Effector memory CD8-positive, alpha-beta T cell (primary cell): ENCODE results near the gene MUC6.
A peak's percentile ranks its signal among the peaks of the same experiment; 100 is the strongest.

Source experiments
- ATAC-seq: fragments of 150-1000 bp; cut with Tn5 transposase; replicated peaks from 2 replicates; pipeline ENCODE4 v1.10.0; 2021; ENCODE audit warnings: mild to moderate bottlenecking, moderate library complexity
- DNase-seq, 3 experiments: peaks; one replicate each; pipeline ENCODE4 v3.0.0; 2021
- H3K27ac Mint-ChIP-seq, 2 donors: one replicate each; pipeline ENCODE4 v1.8.0; 2022; ENCODE audit warnings: mild to moderate bottlenecking in 2 of 2, mixed read lengths in 2 of 2, moderate library complexity in 2 of 2
- H3K27me3 Mint-ChIP-seq, 2 donors: one replicate each; pipeline ENCODE4 v1.8.0; 2022; ENCODE audit warnings: mixed read lengths in 2 of 2
- H3K36me3 Mint-ChIP-seq: one replicate; pipeline ENCODE4 v1.8.0; 2022; ENCODE audit warnings: mild to moderate bottlenecking, moderate library complexity, mixed read lengths; ENCODE audit not compliant: insufficient read depth
- H3K4me1 Mint-ChIP-seq, 2 donors: one replicate each; pipeline ENCODE4 v1.8.0; 2022; ENCODE audit warnings: low read depth in 2 of 2, mixed read lengths in 2 of 2
- H3K4me3 Mint-ChIP-seq, 2 donors: one replicate each; pipeline ENCODE4 v1.8.0; 2022; ENCODE audit warnings: mild to moderate bottlenecking in 2 of 2, mixed read lengths in 2 of 2, moderate library complexity in 2 of 2
- H3K9me3 Mint-ChIP-seq, 2 donors: one replicate each; pipeline ENCODE4 v1.8.0; 2022; ENCODE audit warnings: mixed read lengths in 2 of 2

MUC6 gene

GRCh38 chr11:1051356-1052132, 15.0 kb upstream of the MUC6 start:
- H3K4me1 Mint-ChIP-seq: peaks cover 0 to 4% of the 10 kb centered on the region in 2 donors
- no peak overlapping the region for H3K4me3 Mint-ChIP-seq
- H3K9me3 Mint-ChIP-seq: no peaks in the 10 kb centered on the region
- no peak for ATAC-seq
- H3K27me3 Mint-ChIP-seq: peaks cover 31 to 82% of the 10 kb centered on the region in 2 donors
- no peak for DNase-seq
- H3K36me3 Mint-ChIP-seq: peaks cover 5% of the 10 kb centered on the region
- H3K27ac Mint-ChIP-seq: peak overlapping the region in 1 of 2 donors; percentile 62

- Mint-ChIP-seq H3K27me3 (peaks cover 29 to 81% of the 10 kb centered on the region in 2 donors), H3K9me3 (no peaks in the 10 kb centered on the region), H3K27ac (peak overlapping the region in 1 of 2 donors; percentile 62), H3K4me1 (peaks cover 0 to 4% of the 10 kb centered on the region in 2 donors), H3K36me3 (peaks cover 7% of the 10 kb centered on the region), H3K4me3 (no peak overlapping the region)
- DNase-seq (peak; percentile 62 to 71 (median 71)), ATAC-seq (peak; percentile 100)
These were observed 14.2 kb upstream of the MUC6 start for GRCh38 chr11:1050581-1051355.

- peaks cover 5% of the 10 kb centered on the region for H3K36me3 Mint-ChIP-seq
- H3K4me3 Mint-ChIP-seq: no peak overlapping the region
- H3K27ac Mint-ChIP-seq: no peak overlapping the region
- ATAC-seq (no peak), DNase-seq (no peak)
- peaks cover 0 to 4% of the 10 kb centered on the region in 2 donors for H3K4me1 Mint-ChIP-seq
- H3K9me3 Mint-ChIP-seq: no peaks in the 10 kb centered on the region
- peaks cover 24 to 74% of the 10 kb centered on the region in 2 donors for H3K27me3 Mint-ChIP-seq
These were observed 13.5 kb upstream of the MUC6 start for GRCh38 chr11:1049911-1050580.

- Mint-ChIP-seq H3K4me1 (peaks cover 0 to 4% of the 10 kb centered on the region in 2 donors), H3K27ac (no peak overlapping the region), H3K27me3 (peaks cover 28 to 70% of the 10 kb centered on the region in 2 donors), H3K36me3 (peaks cover 5% of the 10 kb centered on the region), H3K4me3 (no peak overlapping the region), H3K9me3 (no peaks in the 10 kb centered on the region)
- DNase-seq (no peak), ATAC-seq (no peak)
These were observed 12.9 kb upstream of the MUC6 start for GRCh38 chr11:1049431-1049891.

GRCh38 chr11:1049071-1049405, 12.5 kb upstream of the MUC6 start:
- ATAC-seq (no peak), DNase-seq (no peak)
- no peak overlapping the region for H3K4me3 Mint-ChIP-seq
- H3K27me3 Mint-ChIP-seq: peaks cover 32 to 71% of the 10 kb centered on the region in 2 donors
- H3K4me1 Mint-ChIP-seq: peaks cover 0 to 4% of the 10 kb centered on the region in 2 donors
- peaks cover 5% of the 10 kb centered on the region for H3K36me3 Mint-ChIP-seq
- no peak overlapping the region for H3K27ac Mint-ChIP-seq
- H3K9me3 Mint-ChIP-seq: no peaks in the 10 kb centered on the region

- Mint-ChIP-seq H3K27ac (no peak overlapping the region), H3K4me1 (peaks cover 0 to 4% of the 10 kb centered on the region in 2 donors), H3K27me3 (peaks cover 35 to 71% of the 10 kb centered on the region in 2 donors), H3K9me3 (no peaks in the 10 kb centered on the region), H3K4me3 (no peak overlapping the region), H3K36me3 (peaks cover 5% of the 10 kb centered on the region)
- no peak for ATAC-seq
- DNase-seq: no peak
These were observed 12.0 kb upstream of the MUC6 start for GRCh38 chr11:1048375-1049070.

GRCh38 chr11:1047595-1048156, 11.2 kb upstream of the MUC6 start:
- Mint-ChIP-seq H3K27me3 (peaks cover 35 to 74% of the 10 kb centered on the region in 2 donors), H3K4me1 (peaks cover 0 to 4% of the 10 kb centered on the region in 2 donors), H3K4me3 (no peak overlapping the region), H3K27ac (no peak overlapping the region), H3K9me3 (no peaks in the 10 kb centered on the region), H3K36me3 (peaks cover 5% of the 10 kb centered on the region)
- ATAC-seq (no peak), DNase-seq (no peak)

- Mint-ChIP-seq H3K9me3 (no peaks in the 10 kb centered on the region), H3K4me3 (no peak overlapping the region), H3K27me3 (peaks cover 35 to 56% of the 10 kb centered on the region in 2 donors), H3K27ac (no peak overlapping the region), H3K4me1 (no peaks in the 10 kb centered on the region), H3K36me3 (peaks cover 2% of the 10 kb centered on the region)
- ATAC-seq: no peak
- no peak for DNase-seq
These were observed 7.6 kb upstream of the MUC6 start for GRCh38 chr11:1044160-1044559.

- ATAC-seq (no peak), DNase-seq (no peak)
- Mint-ChIP-seq H3K36me3 (peaks cover 2% of the 10 kb centered on the region), H3K9me3 (no peaks in the 10 kb centered on the region), H3K27me3 (peaks cover 32 to 50% of the 10 kb centered on the region in 2 donors), H3K4me3 (no peak overlapping the region), H3K27ac (no peak overlapping the region), H3K4me1 (no peaks in the 10 kb centered on the region)
These were observed 7.1 kb upstream of the MUC6 start for GRCh38 chr11:1043563-1044096.

- Mint-ChIP-seq H3K27me3 (peaks cover 25 to 50% of the 10 kb centered on the region in 2 donors), H3K27ac (no peak overlapping the region), H3K4me3 (no peak overlapping the region), H3K36me3 (peaks cover 5% of the 10 kb centered on the region), H3K4me1 (no peaks in the 10 kb centered on the region), H3K9me3 (no peaks in the 10 kb centered on the region)
- ATAC-seq (no peak), DNase-seq (no peak)
These were observed 6.4 kb upstream of the MUC6 start for GRCh38 chr11:1042626-1043562.

- Mint-ChIP-seq H3K27ac (no peak overlapping the region), H3K27me3 (peaks cover 20 to 41% of the 10 kb centered on the region in 2 donors), H3K4me1 (no peaks in the 10 kb centered on the region), H3K36me3 (peaks cover 5% of the 10 kb centered on the region), H3K4me3 (no peak overlapping the region), H3K9me3 (no peaks in the 10 kb centered on the region)
- DNase-seq: no peak
- no peak for ATAC-seq
These were observed 5.6 kb upstream of the MUC6 start for GRCh38 chr11:1041936-1042608.
